Cardiac muscle cell (in vitro differentiated cells and primary cell): ENCODE results near the gene ABR. TPM values are rescaled to one million over a fixed set of nuclear protein-coding genes. Genes with fewer than 3 reads are reported as not detected.

Experiments used
- DNase-seq, 2 donors: peaks; one replicate each; pipeline versions ENCODE4 v3.0.0 to v3.0.0-alpha.2; 2010 to 2017; ENCODE audit warnings: low read depth in 1 of 2, low spot score in 1 of 2
- H3K27ac ChIP-seq: fragments of 200-600 bp; sonication (generic); 2 replicates; pipeline ENCODE4 v1.5.1; 2016
- H3K27me3 ChIP-seq: fragments of 200-600 bp; sonication (generic); 2 replicates; pipeline ENCODE4 v1.6.0; 2016; ENCODE audit warnings: control low read depth
- H3K36me3 ChIP-seq: fragments of 200-600 bp; sonication (generic); 2 replicates; pipeline ENCODE4 v1.5.1; 2016; ENCODE audit warnings: control low read depth
- H3K4me1 ChIP-seq: fragments of 200-600 bp; sonication (generic); 2 replicates; pipeline ENCODE4 v1.8.1; 2017; ENCODE audit warnings: low read depth, mild to moderate bottlenecking, mixed run types
- H3K4me3 ChIP-seq: fragments of 200-600 bp; sonication (generic); 2 replicates; pipeline ENCODE4 v1.5.1; 2016; ENCODE audit warnings: mild to moderate bottlenecking
- H3K9me3 ChIP-seq: fragments of 200-600 bp; sonication (generic); 2 replicates; pipeline ENCODE4 v1.5.1; 2017; ENCODE audit warnings: low read depth, mild to moderate bottlenecking, control low read depth
- polyA plus RNA-seq: library from polyadenylated mRNA; unstranded; fragments of >200 nt; fragmentation: Nextera tagmentation; extraction: Ambion mirVana; gene quantifications from 2 replicates; pipeline ENCODE4 v1.2.1, GENCODE V29; 2016
- total RNA-seq: library from RNA; depleted of rRNA; stranded (reverse); fragments of >200 nt; gene quantifications from 2 replicates; pipeline ENCODE4 v1.2.3, GENCODE V29; 2016
- TF ChIP-seq, protein P1 (sequence below): IDR thresholded peaks from 2 replicates; pipeline ENCODE4 v1.5.1; 2012; ENCODE audit warnings: low read depth, mild to moderate bottlenecking, low read length

Gene ABR
- total and polyA plus RNA-seq, 2 experiments from 2014 or later = 23.5 to 67.5 TPM

DNA sequence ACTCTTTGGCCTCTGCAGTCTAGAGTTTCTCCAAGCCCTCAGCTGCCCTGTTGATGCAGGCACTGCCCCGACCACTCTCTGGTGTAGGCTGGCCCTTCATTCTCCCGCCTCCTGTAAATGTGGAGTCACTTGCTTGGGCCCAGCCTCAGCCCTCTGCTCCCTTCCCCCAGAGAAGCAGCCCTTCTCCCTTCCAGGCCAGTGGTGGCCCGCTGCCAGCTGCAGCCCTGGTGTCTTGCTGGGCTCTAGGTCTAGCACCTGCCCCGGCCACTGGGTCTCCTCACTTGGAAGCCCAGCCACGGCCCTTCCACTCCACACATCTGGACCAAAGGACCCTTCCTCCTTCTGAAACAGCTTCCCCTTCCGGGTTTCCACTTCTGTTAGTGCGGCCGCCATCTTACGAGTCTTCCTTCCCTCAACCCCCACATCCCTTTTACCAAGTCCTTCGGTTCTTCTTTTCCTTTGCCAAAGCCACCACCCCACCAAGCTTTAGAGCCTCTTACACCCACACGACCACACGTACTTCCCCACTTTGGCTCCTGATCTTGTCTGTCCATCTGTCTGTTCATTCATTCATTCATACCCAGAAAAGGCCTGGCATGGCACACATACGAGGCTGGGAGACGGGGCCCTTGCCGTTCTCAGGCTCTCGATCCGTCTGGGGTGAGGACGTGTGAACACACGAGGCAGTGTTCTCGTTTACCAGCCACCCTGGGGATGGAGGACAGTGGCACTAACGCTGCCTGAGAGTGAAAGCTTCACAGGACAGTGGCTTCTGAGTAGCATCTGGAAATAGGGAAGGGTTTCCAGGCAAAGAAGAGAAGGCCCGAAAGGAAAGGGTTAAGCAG lies 68.0 kb downstream of the ABR start:
- H3K27ac ChIP-seq = peak overlapping the region; percentile 79
- H3K4me1 ChIP-seq = peaks cover 38% of the 10 kb centered on the region
- no peaks in the 10 kb centered on the region for H3K9me3 ChIP-seq
- H3K27me3 ChIP-seq = no peaks in the 10 kb centered on the region
- TF ChIP-seq, protein P1, sequence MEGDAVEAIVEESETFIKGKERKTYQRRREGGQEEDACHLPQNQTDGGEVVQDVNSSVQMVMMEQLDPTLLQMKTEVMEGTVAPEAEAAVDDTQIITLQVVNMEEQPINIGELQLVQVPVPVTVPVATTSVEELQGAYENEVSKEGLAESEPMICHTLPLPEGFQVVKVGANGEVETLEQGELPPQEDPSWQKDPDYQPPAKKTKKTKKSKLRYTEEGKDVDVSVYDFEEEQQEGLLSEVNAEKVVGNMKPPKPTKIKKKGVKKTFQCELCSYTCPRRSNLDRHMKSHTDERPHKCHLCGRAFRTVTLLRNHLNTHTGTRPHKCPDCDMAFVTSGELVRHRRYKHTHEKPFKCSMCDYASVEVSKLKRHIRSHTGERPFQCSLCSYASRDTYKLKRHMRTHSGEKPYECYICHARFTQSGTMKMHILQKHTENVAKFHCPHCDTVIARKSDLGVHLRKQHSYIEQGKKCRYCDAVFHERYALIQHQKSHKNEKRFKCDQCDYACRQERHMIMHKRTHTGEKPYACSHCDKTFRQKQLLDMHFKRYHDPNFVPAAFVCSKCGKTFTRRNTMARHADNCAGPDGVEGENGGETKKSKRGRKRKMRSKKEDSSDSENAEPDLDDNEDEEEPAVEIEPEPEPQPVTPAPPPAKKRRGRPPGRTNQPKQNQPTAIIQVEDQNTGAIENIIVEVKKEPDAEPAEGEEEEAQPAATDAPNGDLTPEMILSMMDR = no peak
- peak in 1 of 2 donors; percentile 63 for DNase-seq
- H3K4me3 ChIP-seq = no peak overlapping the region
- H3K36me3 ChIP-seq = no peaks in the 10 kb centered on the region

DNA sequence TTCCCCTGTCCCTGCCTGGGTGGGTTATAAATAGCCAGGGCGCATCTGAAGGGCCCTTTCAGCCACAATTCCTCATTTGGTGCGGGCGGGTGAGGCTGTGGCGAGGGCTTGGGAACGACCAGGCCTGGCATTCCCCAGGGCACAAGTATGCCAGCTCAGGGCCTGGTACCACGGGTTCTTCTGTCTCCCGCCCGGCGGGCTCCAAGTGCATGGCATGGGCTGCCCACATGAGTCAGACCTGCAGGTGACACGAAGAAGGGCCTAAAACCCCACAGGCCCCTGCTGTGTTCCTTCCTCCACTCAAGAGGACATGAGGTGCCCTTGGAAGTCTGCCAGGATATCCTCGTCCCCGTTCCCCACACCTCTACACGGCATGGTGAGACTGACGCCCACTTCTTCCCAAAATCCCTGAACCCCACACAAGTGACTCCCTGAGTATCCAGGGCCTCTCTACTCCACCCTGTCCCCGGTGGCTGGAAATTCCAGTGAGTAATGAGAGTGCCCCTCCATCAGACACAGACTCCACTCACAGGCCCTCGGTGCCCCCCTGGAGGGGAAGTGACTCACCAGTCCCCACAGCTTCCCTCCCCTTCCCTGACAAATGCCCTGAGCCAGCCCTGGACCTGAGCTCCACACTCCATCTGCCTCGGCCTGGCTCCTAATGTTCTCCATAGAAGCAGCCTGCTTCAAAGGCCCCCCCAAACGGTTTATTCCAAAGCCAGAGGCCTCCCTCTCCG lies 68.8 kb downstream of the ABR start:
- no peak overlapping the region for H3K4me3 ChIP-seq

DNA sequence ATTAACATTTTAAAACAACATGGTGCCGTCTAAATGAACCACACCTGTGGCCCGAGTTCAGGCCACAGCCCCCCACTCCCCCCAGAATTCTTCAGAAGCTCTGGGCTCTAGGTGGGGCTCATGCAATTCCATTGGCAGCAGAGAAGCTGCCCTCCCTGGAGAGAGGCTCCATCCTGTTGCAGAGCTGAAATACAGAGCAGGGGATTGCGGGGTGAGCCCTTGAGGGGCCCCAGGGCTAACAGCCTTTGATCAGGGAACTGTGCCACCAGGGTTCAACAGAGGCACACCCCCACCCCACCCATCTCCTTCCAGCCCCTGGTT lies 69.3 kb downstream of the ABR start:
- no peaks in the 10 kb centered on the region for H3K27me3 ChIP-seq
- peaks cover 49% of the 10 kb centered on the region for H3K4me1 ChIP-seq
- no peak for DNase-seq
- H3K36me3 ChIP-seq = no peaks in the 10 kb centered on the region
- no peaks in the 10 kb centered on the region for H3K9me3 ChIP-seq
- TF ChIP-seq, protein P1 = no peak
- no peak overlapping the region for H3K4me3 ChIP-seq
- peak overlapping the region; percentile 79 for H3K27ac ChIP-seq

More for the DNA sequence above, 68.8 kb downstream of the ABR start:
- Histone ChIP-seq H3K36me3 (no peaks in the 10 kb centered on the region), H3K27ac (peak overlapping the region; percentile 79), H3K4me1 (peaks cover 43% of the 10 kb centered on the region), H3K27me3 (no peaks in the 10 kb centered on the region), H3K9me3 (no peaks in the 10 kb centered on the region)
- TF ChIP-seq, protein P1 = no peak
- DNase-seq = peak; percentile 50 to 69

DNA sequence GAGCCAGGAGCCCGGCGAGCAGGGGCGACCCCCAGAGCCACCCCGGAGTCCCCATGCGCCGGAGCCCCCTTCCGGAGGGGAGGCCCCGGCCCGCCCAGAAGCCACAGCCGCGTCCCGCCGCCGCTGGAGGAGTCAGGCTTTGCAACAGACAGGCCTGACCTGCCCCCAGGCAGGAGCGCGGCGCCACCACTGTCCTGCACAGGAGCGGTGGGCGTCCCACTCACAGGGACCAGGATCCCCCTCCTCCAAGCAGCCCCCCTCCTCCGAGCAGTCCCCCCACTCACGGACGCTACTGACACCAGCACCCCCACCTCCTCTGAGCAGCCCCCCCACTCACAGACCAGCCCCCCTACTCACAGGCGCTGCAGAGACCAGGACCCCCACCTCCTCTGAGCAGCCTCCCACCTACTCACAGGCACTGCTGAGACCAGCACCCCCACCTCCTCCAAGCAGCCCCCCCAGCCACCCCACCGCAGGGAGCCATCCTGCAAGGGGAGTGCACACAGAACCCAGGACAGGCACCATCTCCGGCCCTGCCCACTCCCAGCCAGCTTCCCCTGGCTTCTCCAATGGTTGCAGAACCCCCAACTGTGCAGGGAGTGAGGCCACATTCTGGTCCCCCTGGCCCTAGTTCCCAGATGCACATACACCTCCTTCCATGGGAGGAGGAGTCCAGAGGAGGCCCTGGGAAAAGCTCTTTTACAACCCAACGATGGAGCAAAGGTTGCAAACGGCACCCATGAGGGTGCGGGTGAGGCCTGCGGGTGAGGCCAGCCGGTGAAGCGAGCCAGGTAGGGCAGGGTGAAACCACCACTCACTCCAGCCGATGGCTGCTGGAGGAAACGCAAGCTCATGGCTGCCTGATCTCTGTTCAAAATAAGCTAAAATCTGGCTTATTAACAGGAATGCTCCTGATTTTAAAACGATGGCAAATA lies 69.9 kb downstream of the ABR start:
- DNase-seq = peak in 1 of 2 donors; percentile 61
- TF ChIP-seq, protein P1 = no peak

More for the DNA sequence above, 69.9 kb downstream of the ABR start:
- H3K4me1 ChIP-seq = peaks cover 53% of the 10 kb centered on the region
- H3K27me3 ChIP-seq = no peaks in the 10 kb centered on the region
- H3K36me3 ChIP-seq = no peaks in the 10 kb centered on the region
- H3K4me3 ChIP-seq = peak overlapping the region; percentile 60
- peak overlapping the region; percentile 79 for H3K27ac ChIP-seq
- H3K9me3 ChIP-seq = no peaks in the 10 kb centered on the region
